OCI-LY3 (cell line): ENCODE measurements around the gene MYF6.

Experiments
- H2AFZ ChIP-seq: fragments of 200-600, 300-600 bp; shearing (Covaris generic); 2 replicates; pipeline ENCODE4 v1.6.0; 2014; ENCODE audit warnings: antibody characterized with exemption, low read depth, low read length
- H3K27ac ChIP-seq: fragments of 200-600, 300-600 bp; sonication (generic); 2 replicates; pipeline ENCODE4 v1.5.1; 2014; ENCODE audit warnings: mild to moderate bottlenecking, low read length, moderate library complexity, mixed read lengths
- H3K27me3 ChIP-seq: fragments of 200-600, 300-600 bp; sonication (generic); 2 replicates; pipeline ENCODE4 v1.6.1; 2014; ENCODE audit warnings: low read depth, low read length, mixed read lengths
- H3K36me3 ChIP-seq: fragments of 200-600, 300-600 bp; sonication (generic); replicated peaks from 2 replicates; pipeline ENCODE3; 2014; ENCODE audit warnings: low read depth, low read length, mixed read lengths
- H3K4me1 ChIP-seq: fragments of 300-600, 200-600 bp; sonication (generic); 2 replicates; pipeline ENCODE4 v1.6.1; 2014; ENCODE audit warnings: low read length, mixed read lengths
- H3K4me2 ChIP-seq: fragments of 200-600, 300-600 bp; sonication (generic); 2 replicates; pipeline ENCODE4 v1.6.1; 2014; ENCODE audit warnings: low read length, mixed read lengths
- H3K4me3 ChIP-seq: fragments of 300-600, 200-600 bp; sonication (generic); 2 replicates; pipeline ENCODE4 v1.5.1; 2014; ENCODE audit warnings: antibody characterized with exemption, mild to moderate bottlenecking, low read length, moderate library complexity
- H3K79me2 ChIP-seq: fragments of 300-600, 200-600 bp; shearing (Covaris generic); 2 replicates; pipeline ENCODE4 v1.6.1; 2014; ENCODE audit warnings: mild to moderate bottlenecking, low read length, mixed read lengths
- H3K9ac ChIP-seq: fragments of 300-600, 200-600 bp; shearing (Covaris generic); 2 replicates; pipeline ENCODE4 v1.6.0; 2014; ENCODE audit warnings: mild to moderate bottlenecking, low read length, moderate library complexity
- H3K9me3 ChIP-seq: fragments of 200-600, 300-600 bp; shearing (Covaris generic); 2 replicates; pipeline ENCODE4 v1.6.1; 2014; ENCODE audit warnings: low read length, mixed read lengths; ENCODE audit not compliant: insufficient read depth
- H4K20me1 ChIP-seq: fragments of 200-600, 300-600 bp; sonication (generic); 2 replicates; pipeline ENCODE4 v1.6.1; 2016; ENCODE audit warnings: low read length, mixed read lengths; ENCODE audit not compliant: insufficient read depth
- CTCF ChIP-seq: fragments of 200-600, 300-600 bp; sonication (generic); IDR thresholded peaks from 2 replicates; pipeline ENCODE4 v1.5.1; 2014; ENCODE audit warnings: antibody characterized with exemption, low read length, low read depth
- EZH2phosphoT487 ChIP-seq: fragments of 200-600 bp; shearing (Covaris generic); IDR thresholded peaks from 2 replicates; pipeline ENCODE4 v1.6.1; 2018; ENCODE audit warnings: antibody characterized with exemption, mixed run types, low read depth

Gene MYF6

GRCh38 chr12:80714055-80714454, 6.6 kb downstream of the MYF6 start:
- H2AFZ ChIP-seq: no peak overlapping the region
- H4K20me1 ChIP-seq: no peaks in the 10 kb centered on the region
- H3K9me3 ChIP-seq: no peaks in the 10 kb centered on the region
- H3K36me3 ChIP-seq: no peaks in the 10 kb centered on the region
- H3K4me3 ChIP-seq: no peak overlapping the region
- no peak overlapping the region for H3K4me2 ChIP-seq
- TF ChIP-seq EZH2phosphoT487: no peak
- TF ChIP-seq CTCF: no peak
- H3K27ac ChIP-seq: no peak overlapping the region
- H3K4me1 ChIP-seq: no peaks in the 10 kb centered on the region
- no peaks in the 10 kb centered on the region for H3K27me3 ChIP-seq
- H3K9ac ChIP-seq: no peak overlapping the region
- no peaks in the 10 kb centered on the region for H3K79me2 ChIP-seq

GRCh38 chr12:80714846-80715245, 7.4 kb downstream of the MYF6 start:
- Histone ChIP-seq H3K79me2 (no peaks in the 10 kb centered on the region), H3K27me3 (no peaks in the 10 kb centered on the region), H3K9ac (no peak overlapping the region), H3K4me3 (no peak overlapping the region), H4K20me1 (no peaks in the 10 kb centered on the region), H2AFZ (no peak overlapping the region), H3K4me2 (no peak overlapping the region), H3K9me3 (no peaks in the 10 kb centered on the region), H3K27ac (no peak overlapping the region), H3K36me3 (no peaks in the 10 kb centered on the region), H3K4me1 (no peaks in the 10 kb centered on the region)
- no peak for TF ChIP-seq EZH2phosphoT487
- TF ChIP-seq CTCF: no peak

GRCh38 chr12:80715713-80716249, 8.3 kb downstream of the MYF6 start:
- no peaks in the 10 kb centered on the region for H3K9me3 ChIP-seq
- H3K27me3 ChIP-seq: no peaks in the 10 kb centered on the region
- no peak overlapping the region for H3K9ac ChIP-seq
- no peaks in the 10 kb centered on the region for H4K20me1 ChIP-seq
- H3K4me2 ChIP-seq: no peak overlapping the region
- no peak overlapping the region for H3K27ac ChIP-seq
- no peak for TF ChIP-seq CTCF
- TF ChIP-seq EZH2phosphoT487: no peak
- no peaks in the 10 kb centered on the region for H3K4me1 ChIP-seq
- no peak overlapping the region for H2AFZ ChIP-seq
- no peaks in the 10 kb centered on the region for H3K79me2 ChIP-seq
- no peaks in the 10 kb centered on the region for H3K36me3 ChIP-seq
- H3K4me3 ChIP-seq: no peak overlapping the region

GRCh38 chr12:80716696-80717469, 9.4 kb downstream of the MYF6 start, which contains the start of gene MYF5:
Gene MYF5, plus strand, starts transcription at chr12:80716912. Its CDS starts 152 bp downstream, at chr12:80717064.
- Histone ChIP-seq H3K79me2 (no peaks in the 10 kb centered on the region), H3K4me2 (no peak within 1 kb of the TSS), H3K4me3 (no peak within 1 kb of the TSS), H3K36me3 (no peaks in the 10 kb centered on the region), H3K27me3 (no peaks in the 10 kb centered on the region), H2AFZ (no peak within 1 kb of the TSS), H3K27ac (no peak within 1 kb of the TSS), H4K20me1 (no peaks in the 10 kb centered on the region), H3K9me3 (no peaks in the 10 kb centered on the region), H3K4me1 (peaks cover 7% of the 10 kb centered on the region), H3K9ac (no peak within 1 kb of the TSS)
- TF ChIP-seq EZH2phosphoT487: no peak
- TF ChIP-seq CTCF: no peak
